Caki2 (cell line): ENCODE measurements around the gene FAM229A. TPM values are rescaled to one million over a fixed set of nuclear protein-coding genes. Genes with fewer than 3 reads are reported as not detected.

Experiments used
- total RNA-seq: library from RNA; depleted of rRNA; stranded (reverse); fragments of >200 nt; shearing (Covaris generic); gene quantifications from 2 replicates; pipeline ENCODE4 v1.2.3, GENCODE V29; 2014; ENCODE audit warnings: low replicate concordance; rRNA removed

FAM229A gene
- total RNA-seq, 1 experiment from 2014 or later = not detected

Other genes starting within 250 kb of the FAM229A start
- gene TXLNA, start 182.8 kb downstream of the FAM229A start, total RNA-seq = 58.5 and 63.9 TPM in 2 replicates
- gene CCDC28B, start 161.9 kb downstream of the FAM229A start, total RNA-seq = 9.3 and 16.4 TPM in 2 replicates
- gene IQCC, start 156.8 kb downstream of the FAM229A start, total RNA-seq = 4.0 and 5.5 TPM in 2 replicates
- gene DCDC2B, start 153.4 kb downstream of the FAM229A start, total RNA-seq = not detected in 2 replicates
- gene TMEM234, start 140.1 kb downstream of the FAM229A start, total RNA-seq = 15.1 and 17.1 TPM in 2 replicates
- 441 and 448 TPM in 2 replicates for gene EIF3I, start 140.1 kb downstream of the FAM229A start, total RNA-seq
- not detected in 2 replicates for gene FAM167B, start 115.3 kb downstream of the FAM229A start, total RNA-seq
- not detected in 2 replicates for gene LCK, start 111.2 kb downstream of the FAM229A start, total RNA-seq
- gene HDAC1, start 70.4 kb downstream of the FAM229A start, total RNA-seq = 104 and 107 TPM in 2 replicates
- 7.1 and 12.0 TPM in 2 replicates for gene MARCKSL1, start 26.3 kb downstream of the FAM229A start, total RNA-seq
- gene TSSK3, start 54 bp upstream of the FAM229A start, total RNA-seq = not detected in 2 replicates
- 44.7 and 51.9 TPM in 2 replicates for gene BSDC1, start 32.0 kb upstream of the FAM229A start, total RNA-seq
- gene ZBTB8B, start 102.6 kb upstream of the FAM229A start, total RNA-seq = not detected in 2 replicates
- 3.4 and 6.4 TPM in 2 replicates for gene ZBTB8A, start 176.9 kb upstream of the FAM229A start, total RNA-seq